Measurements from ENCODE around the gene DSP. TPM values are rescaled to one million over a fixed set of nuclear protein-coding genes. Genes with fewer than 3 reads are reported as not detected.

Gene DSP
- total and polyA plus RNA-seq, 2 of the 13 experiments (the other 11 are each of a cell fraction or from before 2014, with no cell fraction given) = 89.8 to 117 TPM

DNA sequence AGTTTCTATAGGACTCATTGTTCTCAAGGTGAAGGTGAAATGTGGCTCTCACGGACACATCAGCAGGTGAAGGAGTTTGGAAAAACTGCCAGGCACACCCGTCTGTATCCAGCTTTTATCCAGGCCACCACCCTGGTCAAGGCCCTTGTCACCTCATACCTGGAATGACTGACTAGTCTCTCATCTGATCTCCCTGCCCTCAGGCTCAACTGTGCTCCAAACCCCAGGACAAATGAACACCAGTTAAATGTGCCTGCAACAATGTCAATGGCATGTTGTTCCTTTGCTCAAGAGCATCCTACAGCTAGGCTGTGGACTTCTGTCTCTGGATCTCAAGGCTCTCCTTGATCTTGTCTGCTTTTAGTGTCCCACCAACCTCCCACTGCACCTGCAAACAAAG lies 47.6 kb upstream of the DSP start:
- H3K4me2 ChIP-seq (ENCODE audit: low read depth, low read length) = no peak overlapping the region
- no TSS peak for BruUV-seq (replicated peaks)
- no peaks in the 10 kb centered on the region for H3K4me1 ChIP-seq (ENCODE audit: insufficient read depth, low read length)
- WGBS (ENCODE audit: low lambda C conversion rate) = 13% methylated on average over 2 of the region's 2 CpGs
- POLR2A ChIA-PET = no interaction called here
- H3K27ac ChIP-seq (ENCODE audit: extremely low read length, insufficient read depth, low read length) = no peak overlapping the region
- H3K79me2 ChIP-seq (ENCODE audit: insufficient read depth, low read length) = no peaks in the 10 kb centered on the region
- intact Hi-C loops (cut with micrococcal nuclease; ENCODE audit: unreplicated experiment) = no loop called here
- no peak overlapping the region for H3K9ac ChIP-seq (ENCODE audit: insufficient read depth, low read depth, low read length)
- in situ Hi-C loops (cut with HindIII; ENCODE audit: extremely low pct_ligation_motif_present, low pct_unique_long_range_greater_than_20kb) = no loop called here
- no peak overlapping the region for H3K4me3 ChIP-seq (replicated peaks in 1 of 3; ENCODE audit: insufficient read depth in 1 of 3, low read depth in 2 of 3, low read length in 3 of 3)
- H3K9me3 ChIP-seq (ENCODE audit: low read length) = no peaks in the 10 kb centered on the region
- CTCF ChIA-PET (ENCODE audit: low intra/inter-chr PET ratio, low total read pairs) = no interaction called here
- DNase-seq (ENCODE audit: low spot score) (no peak), FAIRE-seq (no peak), ATAC-seq (no peak)
- peaks cover 0 to 5% of the 10 kb centered on the region in 2 experiments; a peak in 1 of 5 replicates for H3K27me3 ChIP-seq (ENCODE audit: control insufficient read depth in 1 of 2, insufficient read depth in 2 of 2, low read length in 2 of 2)
- TF ChIP-seq CCAR2 (optimal IDR thresholded peaks at IDR 0.05; ENCODE audit: low read depth, low read length) = no peak
- TF ChIP-seq GFI1 (CRISPR knock-in tag; IDR thresholded peaks at IDR 0.05; ENCODE audit: borderline replicate concordance) = no peak
- no peak for TF ChIP-seq HIVEP1 (CRISPR knock-in tag; IDR thresholded peaks at IDR 0.05)
- TF ChIP-seq ZNF430 (CRISPR knock-in tag; IDR thresholded peaks at IDR 0.05) = no peak
- TF ChIP-seq KDM5A (IDR thresholded peaks at IDR 0.05; ENCODE audit: borderline replicate concordance, low read length) = no peak
- H2AFZ ChIP-seq (ENCODE audit: low read length) = no peak overlapping the region
- H4K20me1 ChIP-seq (ENCODE audit: insufficient read depth, low read length) = no peaks in the 10 kb centered on the region
- no peaks in the 10 kb centered on the region for H3K36me3 ChIP-seq (replicated peaks in 1 of 2; ENCODE audit: control insufficient read depth in 1 of 2, insufficient read depth in 2 of 2, low read length in 2 of 2)

DNA sequence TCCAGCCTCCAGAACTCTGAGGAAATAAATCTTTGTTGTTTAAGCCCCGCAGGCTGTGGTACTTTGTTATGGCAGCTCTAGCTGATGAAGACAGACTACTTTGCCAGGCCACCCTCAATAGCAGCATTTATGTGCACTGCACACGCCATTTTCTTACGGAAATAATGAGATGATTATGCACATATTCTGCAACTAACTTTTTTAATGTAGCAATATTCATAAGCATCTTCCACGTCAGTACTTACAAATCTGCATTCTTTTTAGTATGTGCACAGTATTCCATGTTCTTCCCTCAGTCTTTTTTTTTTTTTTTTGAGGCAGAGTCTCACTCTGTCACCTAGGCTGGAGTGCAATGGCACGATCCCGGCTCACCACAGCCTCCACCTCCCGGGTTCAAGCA lies 46.8 kb upstream of the DSP start:
- no peak overlapping the region for H3K4me3 ChIP-seq (replicated peaks in 1 of 3; ENCODE audit: insufficient read depth in 1 of 3, low read depth in 2 of 3, low read length in 3 of 3)
- peaks cover 0 to 5% of the 10 kb centered on the region in 2 experiments; a peak in 1 of 5 replicates for H3K27me3 ChIP-seq (ENCODE audit: control insufficient read depth in 1 of 2, insufficient read depth in 2 of 2, low read length in 2 of 2)
- CTCF ChIA-PET (ENCODE audit: low intra/inter-chr PET ratio, low total read pairs) = no interaction called here
- intact Hi-C loops (cut with micrococcal nuclease; ENCODE audit: unreplicated experiment) (no loop called here), in situ Hi-C loops (cut with HindIII; ENCODE audit: extremely low pct_ligation_motif_present, low pct_unique_long_range_greater_than_20kb) (no loop called here)
- H3K79me2 ChIP-seq (ENCODE audit: insufficient read depth, low read length) = no peaks in the 10 kb centered on the region
- H3K36me3 ChIP-seq (replicated peaks in 1 of 2; ENCODE audit: control insufficient read depth in 1 of 2, insufficient read depth in 2 of 2, low read length in 2 of 2) = no peaks in the 10 kb centered on the region
- H3K4me1 ChIP-seq (ENCODE audit: insufficient read depth, low read length) = peaks cover 4% of the 10 kb centered on the region; the same call in 1 of the 2 replicates
- POLR2A ChIA-PET = no interaction called here
- H3K27ac ChIP-seq (ENCODE audit: extremely low read length, insufficient read depth, low read length) = no peak overlapping the region
- no peak for FAIRE-seq
- no peaks in the 10 kb centered on the region for H4K20me1 ChIP-seq (ENCODE audit: insufficient read depth, low read length)
- H3K4me2 ChIP-seq (ENCODE audit: low read depth, low read length) = no peak overlapping the region
- no peaks in the 10 kb centered on the region for H3K9me3 ChIP-seq (ENCODE audit: low read length)
- H3K9ac ChIP-seq (ENCODE audit: insufficient read depth, low read depth, low read length) = no peak overlapping the region
- WGBS (ENCODE audit: low lambda C conversion rate) = 56% methylated on average over 7 of the region's 7 CpGs
- DNase-seq (ENCODE audit: low spot score) = no peak
- no peak for ATAC-seq
- BruUV-seq (replicated peaks) = no TSS peak
- H2AFZ ChIP-seq (ENCODE audit: low read length) = no peak overlapping the region
- TF ChIP-seq, protein P1, sequence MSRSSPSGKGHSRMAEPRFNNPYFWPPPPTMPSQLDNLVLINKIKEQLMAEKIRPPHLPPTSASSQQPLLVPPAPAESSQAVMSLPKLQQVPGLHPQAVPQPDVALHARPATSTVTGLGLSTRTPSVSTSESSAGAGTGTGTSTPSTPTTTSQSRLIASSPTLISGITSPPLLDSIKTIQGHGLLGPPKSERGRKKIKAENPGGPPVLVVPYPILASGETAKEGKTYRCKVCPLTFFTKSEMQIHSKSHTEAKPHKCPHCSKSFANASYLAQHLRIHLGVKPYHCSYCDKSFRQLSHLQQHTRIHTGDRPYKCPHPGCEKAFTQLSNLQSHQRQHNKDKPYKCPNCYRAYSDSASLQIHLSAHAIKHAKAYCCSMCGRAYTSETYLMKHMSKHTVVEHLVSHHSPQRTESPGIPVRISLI (CRISPR knock-in tag; IDR thresholded peaks at IDR 0.05; ENCODE audit: borderline replicate concordance) = no peak
- no peak for TF ChIP-seq MAFF (IDR thresholded peaks at IDR 0.05; ENCODE audit: low read depth, low read length)
- TF ChIP-seq PHF8 (CRISPR knock-in tag; IDR thresholded peaks at IDR 0.05) = no peak
- no peak for TF ChIP-seq ZNF331 (CRISPR knock-in tag; IDR thresholded peaks at IDR 0.05)
- no peak for TF ChIP-seq ZNF101 (CRISPR knock-in tag; IDR thresholded peaks at IDR 0.05; ENCODE audit: borderline replicate concordance, low read depth)
- TF ChIP-seq, protein P2, sequence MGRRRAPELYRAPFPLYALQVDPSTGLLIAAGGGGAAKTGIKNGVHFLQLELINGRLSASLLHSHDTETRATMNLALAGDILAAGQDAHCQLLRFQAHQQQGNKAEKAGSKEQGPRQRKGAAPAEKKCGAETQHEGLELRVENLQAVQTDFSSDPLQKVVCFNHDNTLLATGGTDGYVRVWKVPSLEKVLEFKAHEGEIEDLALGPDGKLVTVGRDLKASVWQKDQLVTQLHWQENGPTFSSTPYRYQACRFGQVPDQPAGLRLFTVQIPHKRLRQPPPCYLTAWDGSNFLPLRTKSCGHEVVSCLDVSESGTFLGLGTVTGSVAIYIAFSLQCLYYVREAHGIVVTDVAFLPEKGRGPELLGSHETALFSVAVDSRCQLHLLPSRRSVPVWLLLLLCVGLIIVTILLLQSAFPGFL (CRISPR knock-in tag; IDR thresholded peaks at IDR 0.05) = no peak
- TF ChIP-seq CREB1 (IDR thresholded peaks at IDR 0.05) = no peak
- no peak for TF ChIP-seq CREB1 (CRISPR knock-in tag; IDR thresholded peaks at IDR 0.05)
- TF ChIP-seq PHF21A (CRISPR knock-in tag; IDR thresholded peaks at IDR 0.05) = no peak
- no peak for TF ChIP-seq MYC (CRISPR knock-in tag; IDR thresholded peaks at IDR 0.05; ENCODE audit: borderline replicate concordance)
- TF ChIP-seq ZNF34 (CRISPR knock-in tag; IDR thresholded peaks at IDR 0.05; ENCODE audit: borderline replicate concordance) = no peak
- no peak for TF ChIP-seq POGZ (CRISPR knock-in tag; IDR thresholded peaks at IDR 0.05)
- no peak for TF ChIP-seq ZNF143 (CRISPR knock-in tag; IDR thresholded peaks at IDR 0.05)
- no peak for TF ChIP-seq CENPX (CRISPR knock-in tag; IDR thresholded peaks at IDR 0.05)
- no peak for TF ChIP-seq U2AF1 (optimal IDR thresholded peaks at IDR 0.05; ENCODE audit: low read depth, low read length)
- no peak for TF ChIP-seq SALL2 (CRISPR knock-in tag; IDR thresholded peaks at IDR 0.05)
